CD14-positive monocyte (primary cell): ENCODE measurements around the gene NECAB2. TPM values are rescaled to one million over a fixed set of nuclear protein-coding genes. Genes with fewer than 3 reads are reported as not detected.

Experiments
- DNase-seq, 3 donors: peaks; one replicate each; pipeline ENCODE4 v3.0.0-alpha.2; 2011 to 2022
- H2AFZ ChIP-seq: 2 replicates; pipeline ENCODE4 v1.6.0; 2012; ENCODE audit warnings: mild to moderate bottlenecking, low read depth, low read length, inconsistent platforms; ENCODE audit not compliant: insufficient read depth, poor library complexity, severe bottlenecking
- H3K27ac ChIP-seq, 2 donors: 1 replicate in 1 of 2; 2 replicates in 1 of 2; pipeline ENCODE4 v1.5.1; 2012 to 2013; ENCODE audit warnings: low read length in 2 of 2, control low read depth in 1 of 2, inconsistent platforms in 1 of 2, low read depth in 1 of 2, mild to moderate bottlenecking in 1 of 2
- H3K27me3 ChIP-seq, 2 donors: one replicate each; pipeline versions ENCODE4 v1.6.0 to v1.6.1; 2011 to 2013; ENCODE audit warnings: low read length in 2 of 2; ENCODE audit not compliant: control insufficient read depth in 2 of 2, insufficient read depth in 2 of 2
- H3K36me3 ChIP-seq, 2 donors: replicated peaks in 1 of 2; 1 replicate in 1 of 2; 2 replicates in 1 of 2; pipeline versions ENCODE4 v1.5.1 to v1.6.1; 2012 to 2013; ENCODE audit warnings: low read length in 2 of 2, control low read depth in 1 of 2, inconsistent platforms in 1 of 2, mild to moderate bottlenecking in 1 of 2; ENCODE audit not compliant: insufficient read depth in 2 of 2, control insufficient read depth in 1 of 2
- H3K4me1 ChIP-seq, 2 donors: 1 replicate in 1 of 2; 2 replicates in 1 of 2; pipeline versions ENCODE4 v1.5.1 to v1.6.1; 2012 to 2013; ENCODE audit warnings: low read length in 2 of 2, control low read depth in 1 of 2, inconsistent platforms in 1 of 2, mild to moderate bottlenecking in 1 of 2, moderate library complexity in 1 of 2; ENCODE audit not compliant: insufficient read depth in 2 of 2, control insufficient read depth in 1 of 2
- H3K4me2 ChIP-seq: replicated peaks from 2 replicates; pipeline ENCODE3; 2012; ENCODE audit warnings: low read length, moderate library complexity, mild to moderate bottlenecking; ENCODE audit not compliant: poor library complexity, severe bottlenecking; ENCODE audit errors: extremely low read depth
- H3K4me3 ChIP-seq, 3 experiments: fragments of 200-600 bp in 1 of 3; sonication (generic) in 1 of 3; replicated peaks in 1 of 3; 1 replicate in 2 of 3; 2 replicates in 1 of 3; pipeline ENCODE4 v1.5.1; 2011 to 2013; ENCODE audit warnings: low read length in 3 of 3, mild to moderate bottlenecking in 3 of 3, control low read depth in 2 of 3, low read depth in 2 of 3, inconsistent platforms in 1 of 3, moderate library complexity in 1 of 3
- H3K79me2 ChIP-seq: 2 replicates; pipeline ENCODE4 v1.6.0; 2012; ENCODE audit warnings: mild to moderate bottlenecking, control low read depth, inconsistent platforms, low read length, moderate library complexity; ENCODE audit not compliant: insufficient read depth
- H3K9ac ChIP-seq: 2 replicates; pipeline ENCODE4 v1.6.0; 2017; ENCODE audit warnings: low read length, mild to moderate bottlenecking; ENCODE audit not compliant: insufficient read depth, poor library complexity, severe bottlenecking
- H3K9me3 ChIP-seq, 2 donors: replicated peaks in 1 of 2; 1 replicate in 1 of 2; 2 replicates in 1 of 2; pipeline versions ENCODE4 v1.5.1 to v1.6.1; 2012 to 2013; ENCODE audit warnings: low read length in 2 of 2, control low read depth in 1 of 2; ENCODE audit not compliant: control insufficient read depth in 1 of 2, insufficient read depth in 1 of 2
- H4K20me1 ChIP-seq: 2 replicates; pipeline ENCODE4 v1.6.0; 2012; ENCODE audit warnings: mild to moderate bottlenecking, low read length, control low read depth, moderate library complexity; ENCODE audit not compliant: insufficient read depth
- H3K27ac Mint-ChIP-seq, 7 donors: one replicate each; pipeline ENCODE4 v1.8.0; 2020; ENCODE audit warnings: mild to moderate bottlenecking in 7 of 7, mixed read lengths in 7 of 7, moderate library complexity in 6 of 7, inconsistent platforms in 2 of 7
- H3K27me3 Mint-ChIP-seq, 3 donors: one replicate each; pipeline ENCODE4 v1.8.0; 2021 to 2022; ENCODE audit warnings: low read depth in 3 of 3, mild to moderate bottlenecking in 3 of 3, mixed read lengths in 3 of 3, moderate library complexity in 3 of 3, inconsistent platforms in 1 of 3
- H3K36me3 Mint-ChIP-seq, 2 donors: one replicate each; pipeline ENCODE4 v1.8.0; 2020; ENCODE audit warnings: mixed read lengths in 2 of 2, inconsistent platforms in 1 of 2, mild to moderate bottlenecking in 1 of 2
- H3K4me1 Mint-ChIP-seq: one replicate; pipeline ENCODE4 v1.8.0; 2020; ENCODE audit warnings: mild to moderate bottlenecking, mixed read lengths
- H3K4me3 Mint-ChIP-seq, 2 donors: one replicate each; pipeline ENCODE4 v1.8.0; 2020; ENCODE audit warnings: mild to moderate bottlenecking in 2 of 2, mixed read lengths in 2 of 2, moderate library complexity in 1 of 2
- H3K9me3 Mint-ChIP-seq, 7 donors: one replicate each; pipeline ENCODE4 v1.8.0; 2020 to 2022; ENCODE audit warnings: mixed read lengths in 7 of 7, mild to moderate bottlenecking in 6 of 7, moderate library complexity in 6 of 7, inconsistent platforms in 2 of 7
- WGBS: methylation state at CpG from one replicate; pipeline ENCODE4 v1.1.5; 2013; ENCODE audit warnings: missing lambda C conversion rate; ENCODE audit not compliant: insufficient coverage; 5-methylcytosine and 5-hydroxymethylcytosine counted together
- intact Hi-C, 2 donors: fragments of 100-400 bp; cut with micrococcal nuclease; formaldehyde crosslinking; loops; one replicate each; pipeline versions ENCODE4 v1.15.0 to v1.15.1; 2023
- polyA plus RNA-seq, 3 donors: library from polyadenylated mRNA; depleted of rRNA in 1 of 3; unstranded in 2 of 3; stranded (reverse) in 1 of 3; fragments of 300-500 nt in 2 of 3; fragments of >200 nt in 1 of 3; fragmentation: Illumina TruSeq in 2 of 3; gene quantifications; 1 replicate in 2 of 3; 2 replicates in 1 of 3; pipeline ENCODE4 v1.2.3, GENCODE V29; 2012 to 2021
- TF ChIP-seq, protein P1 (sequence below): fragments of 200-600 bp; IDR thresholded peaks from one replicate; pipeline ENCODE4 v1.8.0; 2022; ENCODE audit warnings: antibody characterized with exemption, mild to moderate bottlenecking

NECAB2 gene
- polyA plus RNA-seq, 3 donors = 0.33 to 1.4 (median 0.52) TPM

DNA sequence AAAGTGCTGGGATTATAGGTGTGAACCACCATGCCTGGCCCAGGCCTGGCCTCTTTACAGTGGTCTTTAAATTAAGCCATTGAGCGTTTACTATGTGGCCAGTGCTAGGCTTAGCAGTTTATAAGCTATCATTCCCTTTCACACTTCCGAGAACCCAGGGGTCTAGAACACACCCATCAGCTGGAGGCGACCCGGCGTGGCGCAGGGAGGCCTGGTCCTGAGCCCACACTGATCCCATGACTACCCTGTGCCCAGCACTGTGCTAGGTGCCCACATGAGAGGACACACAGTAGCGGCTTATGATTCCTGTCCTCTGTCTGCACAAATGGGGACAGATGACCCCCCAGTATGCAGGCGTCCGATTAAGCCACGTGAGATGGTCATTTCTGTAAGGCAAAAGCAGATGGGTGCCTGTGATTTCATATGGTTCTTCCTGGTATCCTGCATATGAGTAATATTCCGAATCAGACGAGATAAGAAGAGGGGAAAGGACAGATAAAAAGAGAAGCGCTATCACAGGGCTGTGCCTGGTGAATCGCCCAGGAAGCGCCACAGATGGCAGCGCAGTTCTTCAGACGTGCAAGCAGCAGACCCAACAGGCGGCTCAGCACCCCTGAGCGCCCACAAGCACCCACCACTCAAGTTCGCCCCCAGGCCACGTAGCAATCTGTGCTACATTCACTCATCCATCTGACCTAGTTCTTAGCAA lies 9.8 kb upstream of the NECAB2 start:
- H3K36me3 Mint-ChIP-seq = peaks cover 37 to 53% of the 10 kb centered on the region in 2 donors
- Histone ChIP-seq H3K4me2 (no peak overlapping the region), H4K20me1 (no peaks in the 10 kb centered on the region), H3K27me3 (no peaks in the 10 kb centered on the region), H3K36me3 (peaks cover 9 to 12% of the 10 kb centered on the region in 2 donors), H3K4me3 (no peak overlapping the region), H3K9me3 (no peaks in the 10 kb centered on the region), H2AFZ (no peak overlapping the region), H3K79me2 (no peaks in the 10 kb centered on the region), H3K4me1 (peaks cover 17% of the 10 kb centered on the region in 2 donors), H3K9ac (no peak overlapping the region), H3K27ac (no peak overlapping the region)
- intact Hi-C loops = no loop called here
- H3K27me3 Mint-ChIP-seq = peaks cover 9 to 23% (median 10%) of the 10 kb centered on the region in 3 donors
- no peak overlapping the region for H3K27ac Mint-ChIP-seq
- no peak for DNase-seq
- TF ChIP-seq, protein P1, sequence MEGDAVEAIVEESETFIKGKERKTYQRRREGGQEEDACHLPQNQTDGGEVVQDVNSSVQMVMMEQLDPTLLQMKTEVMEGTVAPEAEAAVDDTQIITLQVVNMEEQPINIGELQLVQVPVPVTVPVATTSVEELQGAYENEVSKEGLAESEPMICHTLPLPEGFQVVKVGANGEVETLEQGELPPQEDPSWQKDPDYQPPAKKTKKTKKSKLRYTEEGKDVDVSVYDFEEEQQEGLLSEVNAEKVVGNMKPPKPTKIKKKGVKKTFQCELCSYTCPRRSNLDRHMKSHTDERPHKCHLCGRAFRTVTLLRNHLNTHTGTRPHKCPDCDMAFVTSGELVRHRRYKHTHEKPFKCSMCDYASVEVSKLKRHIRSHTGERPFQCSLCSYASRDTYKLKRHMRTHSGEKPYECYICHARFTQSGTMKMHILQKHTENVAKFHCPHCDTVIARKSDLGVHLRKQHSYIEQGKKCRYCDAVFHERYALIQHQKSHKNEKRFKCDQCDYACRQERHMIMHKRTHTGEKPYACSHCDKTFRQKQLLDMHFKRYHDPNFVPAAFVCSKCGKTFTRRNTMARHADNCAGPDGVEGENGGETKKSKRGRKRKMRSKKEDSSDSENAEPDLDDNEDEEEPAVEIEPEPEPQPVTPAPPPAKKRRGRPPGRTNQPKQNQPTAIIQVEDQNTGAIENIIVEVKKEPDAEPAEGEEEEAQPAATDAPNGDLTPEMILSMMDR = no peak
- peaks cover 0 to 2% (median 0%) of the 10 kb centered on the region in 7 donors for H3K9me3 Mint-ChIP-seq
- H3K4me3 Mint-ChIP-seq = no peak overlapping the region
- 89% methylated on average over 21 of the region's 21 CpGs for WGBS
- H3K4me1 Mint-ChIP-seq = peaks cover 17% of the 10 kb centered on the region

DNA sequence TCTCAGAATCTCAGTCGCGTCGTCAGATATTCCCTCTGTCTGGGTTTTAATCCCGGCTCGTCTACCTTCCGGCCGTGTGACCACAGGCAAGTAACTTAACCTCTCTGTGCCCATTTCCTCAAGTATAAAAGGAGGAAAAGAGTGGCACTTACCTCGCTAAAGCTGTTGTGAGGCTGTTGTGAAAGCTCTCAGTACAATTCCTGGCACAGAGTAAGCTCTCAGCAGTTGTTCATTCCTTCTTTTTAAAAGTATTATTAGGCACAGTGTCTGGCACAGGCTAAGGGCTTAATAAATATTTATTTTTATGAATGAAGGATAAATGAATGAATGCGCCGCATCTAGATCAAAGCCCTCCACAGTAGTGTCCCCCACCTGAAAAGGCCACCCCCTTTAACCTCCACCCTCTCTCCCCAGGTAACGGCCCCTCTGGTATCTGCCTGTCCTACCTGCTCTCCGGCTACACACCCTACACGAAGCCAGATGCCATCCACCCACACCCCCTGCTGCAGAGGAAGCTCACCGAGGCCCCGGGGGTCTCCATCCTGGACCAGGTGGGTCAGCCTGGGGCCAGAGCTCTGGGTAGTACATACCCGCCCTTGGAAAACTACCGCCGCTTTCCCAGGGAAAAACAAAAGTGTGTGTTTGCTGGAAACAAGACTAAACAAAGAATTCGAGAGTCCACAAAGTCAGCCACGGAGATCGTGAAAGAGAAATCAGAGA lies 9.0 kb upstream of the NECAB2 start:
- H3K4me1 Mint-ChIP-seq = peaks cover 12% of the 10 kb centered on the region
- peaks cover 0 to 2% (median 0%) of the 10 kb centered on the region in 7 donors for H3K9me3 Mint-ChIP-seq
- Histone ChIP-seq H3K4me2 (no peak overlapping the region), H2AFZ (no peak overlapping the region), H3K27ac (no peak overlapping the region), H3K4me3 (no peak overlapping the region), H3K9ac (no peak overlapping the region), H4K20me1 (no peaks in the 10 kb centered on the region), H3K79me2 (no peaks in the 10 kb centered on the region), H3K9me3 (no peaks in the 10 kb centered on the region), H3K36me3 (peaks cover 9 to 12% of the 10 kb centered on the region in 2 donors), H3K27me3 (no peaks in the 10 kb centered on the region), H3K4me1 (peaks cover 10% of the 10 kb centered on the region in 2 donors)
- intact Hi-C loops = no loop called here
- no peak overlapping the region for H3K4me3 Mint-ChIP-seq
- H3K27ac Mint-ChIP-seq = peak overlapping the region in 1 of 7 donors; percentile 28
- WGBS = 94% methylated on average over 7 of the region's 21 CpGs
- TF ChIP-seq, protein P1 = no peak
- no peak for DNase-seq
- H3K27me3 Mint-ChIP-seq = peaks cover 8 to 22% (median 9%) of the 10 kb centered on the region in 3 donors
- peaks cover 37 to 58% of the 10 kb centered on the region in 2 donors for H3K36me3 Mint-ChIP-seq
